HG03378 (cell line): ENCODE measurements around the gene PKHD1.
A peak's percentile ranks its signal among the peaks of the same experiment; 100 is the strongest.
"Not testable (repeated sequence)": the region's sequence is repeated elsewhere in the genome, so short reads cannot be mapped to it uniquely, and the experiment has no call there.

ENCODE experiments used
- ATAC-seq: cut with Tn5 transposase; IDR thresholded peaks from one replicate; pipeline ENCODE4 v1.9.1; 2021; ENCODE audit warnings: mild to moderate bottlenecking, moderate library complexity; ENCODE audit not compliant: unreplicated experiment

The PKHD1 gene

GRCh38 chr6:51865176-51865575, 222.2 kb downstream of the PKHD1 start:
- ATAC-seq: no peak

- no peak for ATAC-seq
These were observed 230.3 kb downstream of the PKHD1 start for GRCh38 chr6:51857134-51857533.

- no peak for ATAC-seq
These were observed 230.9 kb downstream of the PKHD1 start for GRCh38 chr6:51856508-51856907.

- ATAC-seq: peak; percentile 83
These were observed 231.9 kb downstream of the PKHD1 start for GRCh38 chr6:51855310-51856082.

- no peak for ATAC-seq
These were observed 232.5 kb downstream of the PKHD1 start for GRCh38 chr6:51854876-51855275.

GRCh38 chr6:51854347-51854746, 233.1 kb downstream of the PKHD1 start:
- no peak for ATAC-seq

GRCh38 chr6:51853109-51853508, 234.3 kb downstream of the PKHD1 start:
- ATAC-seq: not testable (repeated sequence)

- no peak for ATAC-seq
These were observed 240.9 kb downstream of the PKHD1 start for GRCh38 chr6:51846531-51846930.

- ATAC-seq: no peak
These were observed 243.1 kb downstream of the PKHD1 start for GRCh38 chr6:51844336-51844735.

- no peak for ATAC-seq
These were observed 243.9 kb downstream of the PKHD1 start for GRCh38 chr6:51843456-51844056.

- ATAC-seq: no peak
These were observed 244.5 kb downstream of the PKHD1 start for GRCh38 chr6:51842804-51843378.

GRCh38 chr6:51842061-51842803, 245.2 kb downstream of the PKHD1 start:
- ATAC-seq: no peak

GRCh38 chr6:51841626-51842025, 245.8 kb downstream of the PKHD1 start:
- ATAC-seq: no peak

GRCh38 chr6:51839726-51840374, 247.6 kb downstream of the PKHD1 start:
- ATAC-seq: no peak

GRCh38 chr6:51830666-51831065, 256.7 kb downstream of the PKHD1 start:
- no peak for ATAC-seq

GRCh38 chr6:51827580-51827979, 259.8 kb downstream of the PKHD1 start:
- ATAC-seq: no peak

GRCh38 chr6:51824940-51825339, 262.5 kb downstream of the PKHD1 start:
- no peak for ATAC-seq

- ATAC-seq: no peak
These were observed 266.9 kb downstream of the PKHD1 start for GRCh38 chr6:51820555-51820954.

GRCh38 chr6:51818520-51819022, 268.8 kb downstream of the PKHD1 start:
- ATAC-seq: no peak

- ATAC-seq: no peak
These were observed 269.6 kb downstream of the PKHD1 start for GRCh38 chr6:51817832-51818231.

GRCh38 chr6:51814418-51814817, 273.0 kb downstream of the PKHD1 start:
- ATAC-seq: no peak
